WTC11 (cell line): ENCODE results near the gene CELA2A. TPM values are rescaled to one million over a fixed set of nuclear protein-coding genes. Genes with fewer than 3 reads are reported as not detected.
"Not testable (repeated sequence)": the region's sequence is repeated elsewhere in the genome, so short reads cannot be mapped to it uniquely, and the experiment has no call there.

Experiments
- ATAC-seq: fragments of 200-7000 bp; cut with Tn5 transposase; 2 replicates; pipeline ENCODE4 v1.10.0; 2021; ENCODE audit warnings: mild to moderate bottlenecking, moderate library complexity
- CTCF ChIA-PET: fragments of 300-600 bp; sonication (Branson Sonifier 250); formaldehyde crosslinking; loops from one replicate; lab custom pipeline; 2021; ENCODE audit warnings: antibody characterized with exemption; lab: Charles Lee
- POLR2A ChIA-PET: fragments of 350-600 bp; sonication (Branson Sonifier 250); formaldehyde crosslinking; loops from one replicate; lab custom pipeline; 2021; ENCODE audit warnings: antibody characterized with exemption; lab: Charles Lee
- DNase-seq: peaks from one replicate; pipeline ENCODE4 v3.0.0; 2021; ENCODE audit warnings: low spot score
- H3K27ac Mint-ChIP-seq: 2 replicates; pipeline ENCODE4 v1.8.0; 2021; ENCODE audit warnings: mixed read lengths
- H3K27me3 Mint-ChIP-seq: 2 replicates; pipeline ENCODE4 v1.8.0; 2021; ENCODE audit warnings: low read depth, mild to moderate bottlenecking, moderate library complexity, mixed read lengths
- H3K36me3 Mint-ChIP-seq: 2 replicates; pipeline ENCODE4 v1.8.0; 2021; ENCODE audit warnings: mixed read lengths
- H3K4me1 Mint-ChIP-seq: 2 replicates; pipeline ENCODE4 v1.8.0; 2022; ENCODE audit warnings: mixed read lengths
- H3K4me3 Mint-ChIP-seq: 2 replicates; pipeline ENCODE4 v1.8.0; 2021; ENCODE audit warnings: mild to moderate bottlenecking, moderate library complexity, mixed read lengths
- H3K9me3 Mint-ChIP-seq: 2 replicates; pipeline ENCODE4 v1.8.0; 2021; ENCODE audit warnings: mixed read lengths
- EMX1 ChIP-seq: fragments of 250-450 bp; sonication (Bioruptor Pico); IDR thresholded peaks from 2 replicates; pipeline ENCODE4 v1.8.0; 2021; ENCODE audit warnings: mild to moderate bottlenecking
- ESRRA ChIP-seq: sonication (generic); formaldehyde crosslinking; IDR thresholded peaks from 2 replicates; pipeline ENCODE4 v1.8.1; 2022; ENCODE audit warnings: mild to moderate bottlenecking, missing genetic modification reagents, borderline replicate concordance
- FOXP1 ChIP-seq: sonication (generic); formaldehyde crosslinking; IDR thresholded peaks from 2 replicates; pipeline ENCODE4 v1.8.0; 2022; ENCODE audit warnings: missing genetic modification reagents, mild to moderate bottlenecking, moderate library complexity, borderline replicate concordance
- GTF2I ChIP-seq: fragments of 250-450 bp; sonication (Bioruptor Pico); conservative IDR thresholded peaks from 2 replicates; pipeline ENCODE4 v1.4.0; 2021; ENCODE audit warnings: mild to moderate bottlenecking
- MYBL2 ChIP-seq: sonication (generic); formaldehyde crosslinking; IDR thresholded peaks from 2 replicates; pipeline ENCODE4 v1.8.1; 2023; ENCODE audit warnings: mild to moderate bottlenecking, moderate library complexity, missing genetic modification reagents
- PRDM15 ChIP-seq: sonication (generic); formaldehyde crosslinking; IDR thresholded peaks from 2 replicates; pipeline ENCODE4 v1.8.0; 2022; ENCODE audit warnings: missing genetic modification reagents
- SMAD4 ChIP-seq: sonication (generic); formaldehyde crosslinking; IDR thresholded peaks from 2 replicates; pipeline ENCODE4 v1.8.0; 2022; ENCODE audit warnings: mild to moderate bottlenecking, missing genetic modification reagents
- TCF7 ChIP-seq: sonication (generic); formaldehyde crosslinking; IDR thresholded peaks from 2 replicates; pipeline ENCODE4 v1.8.0; 2022; ENCODE audit warnings: mild to moderate bottlenecking, low read depth, missing genetic modification reagents, moderate library complexity
- TEAD1 ChIP-seq: sonication (generic); formaldehyde crosslinking; IDR thresholded peaks from 2 replicates; pipeline ENCODE4 v1.8.0; 2022; ENCODE audit warnings: mild to moderate bottlenecking, missing genetic modification reagents
- ZBTB21 ChIP-seq: sonication (generic); formaldehyde crosslinking; IDR thresholded peaks from 2 replicates; pipeline ENCODE4 v1.8.1; 2023; ENCODE audit warnings: mild to moderate bottlenecking, missing genetic modification reagents, borderline replicate concordance
- ZNF121 ChIP-seq: sonication (generic); formaldehyde crosslinking; IDR thresholded peaks from 2 replicates; pipeline ENCODE4 v1.8.0; 2023; ENCODE audit warnings: missing genetic modification reagents
- ZSCAN18 ChIP-seq: fragments of 250-450 bp; sonication (Bioruptor Pico); IDR thresholded peaks from 2 replicates; pipeline ENCODE4 v2.1.2; 2022; ENCODE audit warnings: mild to moderate bottlenecking, moderate library complexity
- total RNA-seq: library from RNA; stranded (reverse); gene quantifications from 3 replicates; pipeline ENCODE4 v1.2.3, GENCODE V29; 2021
- TF ChIP-seq, protein P1 (sequence below): sonication (generic); formaldehyde crosslinking; IDR thresholded peaks from 2 replicates; pipeline ENCODE4 v1.8.1; 2022; ENCODE audit warnings: low read depth, mild to moderate bottlenecking, moderate library complexity, missing genetic modification reagents, borderline replicate concordance
- TF ChIP-seq, protein P2 (sequence below): sonication (generic); formaldehyde crosslinking; IDR thresholded peaks from 2 replicates; pipeline ENCODE4 v1.8.1; 2023; ENCODE audit warnings: mild to moderate bottlenecking, missing genetic modification reagents, borderline replicate concordance
- TF ChIP-seq, protein P3 (sequence below): sonication (generic); formaldehyde crosslinking; IDR thresholded peaks from 2 replicates; pipeline ENCODE4 v1.8.1; 2022; ENCODE audit warnings: low read depth, missing genetic modification reagents, borderline replicate concordance

CELA2A gene
- total RNA-seq, 1 experiment from 2014 or later, result 0.83 TPM

DNA sequence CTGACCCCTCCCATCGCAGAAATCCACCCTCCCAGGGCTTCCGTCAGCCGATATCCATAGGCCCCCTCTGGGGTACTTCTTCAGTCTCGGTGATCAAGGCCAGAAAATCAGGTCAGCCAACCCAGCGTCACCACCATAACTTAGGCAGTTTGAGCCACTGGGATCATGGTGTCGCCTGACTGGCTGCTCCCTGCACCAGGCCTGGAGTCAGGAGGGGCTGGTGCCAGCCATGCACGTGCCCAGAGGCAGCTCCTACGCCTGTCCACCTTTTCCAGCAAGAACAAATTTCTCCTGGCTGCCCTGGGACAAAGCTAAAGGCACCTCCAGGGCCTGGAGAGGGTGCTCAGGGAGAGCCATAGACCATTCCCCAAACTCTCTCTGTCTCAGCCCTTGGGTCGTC, 23.1 kb upstream of the CELA2A start:
- POLR2A ChIA-PET, result interaction anchor here (0.5 kb wide), 1 partner anchor 40 kb away, joined by 3 read pairs; no protein-coding TSS in a partner anchor
- no peak overlapping the region for H3K27ac Mint-ChIP-seq
- H3K27me3 Mint-ChIP-seq, result no peaks in the 10 kb centered on the region
- H3K4me3 Mint-ChIP-seq, result no peak overlapping the region
- ATAC-seq, result no peak
- no peak for DNase-seq
- CTCF ChIA-PET, result interaction anchor here (5.3 kb wide), 1 partner anchor 109 kb away, joined by 118 read pairs; no protein-coding TSS in a partner anchor
- H3K9me3 Mint-ChIP-seq, result no peaks in the 10 kb centered on the region
- TF ChIP-seq, protein P1, sequence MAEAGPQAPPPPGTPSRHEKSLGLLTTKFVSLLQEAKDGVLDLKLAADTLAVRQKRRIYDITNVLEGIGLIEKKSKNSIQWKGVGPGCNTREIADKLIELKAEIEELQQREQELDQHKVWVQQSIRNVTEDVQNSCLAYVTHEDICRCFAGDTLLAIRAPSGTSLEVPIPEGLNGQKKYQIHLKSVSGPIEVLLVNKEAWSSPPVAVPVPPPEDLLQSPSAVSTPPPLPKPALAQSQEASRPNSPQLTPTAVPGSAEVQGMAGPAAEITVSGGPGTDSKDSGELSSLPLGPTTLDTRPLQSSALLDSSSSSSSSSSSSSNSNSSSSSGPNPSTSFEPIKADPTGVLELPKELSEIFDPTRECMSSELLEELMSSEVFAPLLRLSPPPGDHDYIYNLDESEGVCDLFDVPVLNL (CRISPR knock-in tag), result no peak
- TF ChIP-seq MYBL2 (CRISPR knock-in tag) (no peak), ESRRA (CRISPR knock-in tag) (no peak), ZNF121 (CRISPR knock-in tag) (no peak)
- no peaks in the 10 kb centered on the region for H3K36me3 Mint-ChIP-seq
- peaks cover 4% of the 10 kb centered on the region; the same call in 1 of the 2 replicates for H3K4me1 Mint-ChIP-seq

- not testable (repeated sequence) for ATAC-seq, H3K27ac Mint-ChIP-seq, H3K4me1 Mint-ChIP-seq, DNase-seq, H3K4me3 Mint-ChIP-seq, H3K27me3 Mint-ChIP-seq, H3K9me3 Mint-ChIP-seq, H3K36me3 Mint-ChIP-seq
- ChIA-PET POLR2A (interaction anchor here (0.7 kb wide), 1 partner anchor 153 kb away, joined by 3 read pairs; no protein-coding TSS in a partner anchor), CTCF (interaction anchor here (1.6 to 2.5 kb wide), 2 partner anchors 110 to 111 kb away, joined by 3 to 6 read pairs; no protein-coding TSS in a partner anchor)
These were observed 21.8 kb upstream of the CELA2A start for GRCh38 chr1:15434739-15435138.

GRCh38 chr1:15435239-15436077, 21.1 kb upstream of the CELA2A start:
- DNase-seq (no peak), ATAC-seq (no peak)
- Mint-ChIP-seq H3K36me3 (no peaks in the 10 kb centered on the region), H3K4me3 (no peak overlapping the region), H3K9me3 (no peaks in the 10 kb centered on the region), H3K27me3 (no peaks in the 10 kb centered on the region), H3K27ac (no peak overlapping the region), H3K4me1 (peaks cover 4% of the 10 kb centered on the region; the same call in 1 of the 2 replicates)
- ChIA-PET CTCF (interaction anchor here (1.6 to 2.5 kb wide), 2 partner anchors 111 to 112 kb away, joined by 3 to 6 read pairs; no protein-coding TSS in a partner anchor), POLR2A (no interaction called here)
- TF ChIP-seq ZBTB21 (CRISPR knock-in tag) (no peak), SMAD4 (CRISPR knock-in tag) (no peak), GTF2I (CRISPR knock-in tag) (no peak), ZSCAN18 (CRISPR knock-in tag) (no peak), TEAD1 (CRISPR knock-in tag) (no peak), EMX1 (CRISPR knock-in tag) (no peak), TCF7 (CRISPR knock-in tag) (no peak), FOXP1 (no peak), PRDM15 (CRISPR knock-in tag) (no peak)
- TF ChIP-seq, protein P2, sequence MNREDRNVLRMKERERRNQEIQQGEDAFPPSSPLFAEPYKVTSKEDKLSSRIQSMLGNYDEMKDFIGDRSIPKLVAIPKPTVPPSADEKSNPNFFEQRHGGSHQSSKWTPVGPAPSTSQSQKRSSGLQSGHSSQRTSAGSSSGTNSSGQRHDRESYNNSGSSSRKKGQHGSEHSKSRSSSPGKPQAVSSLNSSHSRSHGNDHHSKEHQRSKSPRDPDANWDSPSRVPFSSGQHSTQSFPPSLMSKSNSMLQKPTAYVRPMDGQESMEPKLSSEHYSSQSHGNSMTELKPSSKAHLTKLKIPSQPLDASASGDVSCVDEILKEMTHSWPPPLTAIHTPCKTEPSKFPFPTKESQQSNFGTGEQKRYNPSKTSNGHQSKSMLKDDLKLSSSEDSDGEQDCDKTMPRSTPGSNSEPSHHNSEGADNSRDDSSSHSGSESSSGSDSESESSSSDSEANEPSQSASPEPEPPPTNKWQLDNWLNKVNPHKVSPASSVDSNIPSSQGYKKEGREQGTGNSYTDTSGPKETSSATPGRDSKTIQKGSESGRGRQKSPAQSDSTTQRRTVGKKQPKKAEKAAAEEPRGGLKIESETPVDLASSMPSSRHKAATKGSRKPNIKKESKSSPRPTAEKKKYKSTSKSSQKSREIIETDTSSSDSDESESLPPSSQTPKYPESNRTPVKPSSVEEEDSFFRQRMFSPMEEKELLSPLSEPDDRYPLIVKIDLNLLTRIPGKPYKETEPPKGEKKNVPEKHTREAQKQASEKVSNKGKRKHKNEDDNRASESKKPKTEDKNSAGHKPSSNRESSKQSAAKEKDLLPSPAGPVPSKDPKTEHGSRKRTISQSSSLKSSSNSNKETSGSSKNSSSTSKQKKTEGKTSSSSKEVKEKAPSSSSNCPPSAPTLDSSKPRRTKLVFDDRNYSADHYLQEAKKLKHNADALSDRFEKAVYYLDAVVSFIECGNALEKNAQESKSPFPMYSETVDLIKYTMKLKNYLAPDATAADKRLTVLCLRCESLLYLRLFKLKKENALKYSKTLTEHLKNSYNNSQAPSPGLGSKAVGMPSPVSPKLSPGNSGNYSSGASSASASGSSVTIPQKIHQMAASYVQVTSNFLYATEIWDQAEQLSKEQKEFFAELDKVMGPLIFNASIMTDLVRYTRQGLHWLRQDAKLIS, result no peak
- TF ChIP-seq, protein P3, sequence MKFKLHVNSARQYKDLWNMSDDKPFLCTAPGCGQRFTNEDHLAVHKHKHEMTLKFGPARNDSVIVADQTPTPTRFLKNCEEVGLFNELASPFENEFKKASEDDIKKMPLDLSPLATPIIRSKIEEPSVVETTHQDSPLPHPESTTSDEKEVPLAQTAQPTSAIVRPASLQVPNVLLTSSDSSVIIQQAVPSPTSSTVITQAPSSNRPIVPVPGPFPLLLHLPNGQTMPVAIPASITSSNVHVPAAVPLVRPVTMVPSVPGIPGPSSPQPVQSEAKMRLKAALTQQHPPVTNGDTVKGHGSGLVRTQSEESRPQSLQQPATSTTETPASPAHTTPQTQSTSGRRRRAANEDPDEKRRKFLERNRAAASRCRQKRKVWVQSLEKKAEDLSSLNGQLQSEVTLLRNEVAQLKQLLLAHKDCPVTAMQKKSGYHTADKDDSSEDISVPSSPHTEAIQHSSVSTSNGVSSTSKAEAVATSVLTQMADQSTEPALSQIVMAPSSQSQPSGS (CRISPR knock-in tag), result no peak
